Middle frontal gyrus (tissue), 1 donor: ENCODE results near the gene SH2D7.

Source experiments
- DNase-seq: peaks from one replicate; pipeline ENCODE4 v3.0.0-alpha.2; 2015; ENCODE audit warnings: low spot score; ENCODE audit errors: extremely low spot score

Gene SH2D7

GRCh38 chr15:78077871-78078210 lies 14.5 kb upstream of the SH2D7 start:
- DNase-seq: no peak

GRCh38 chr15:78079298-78080087 lies 12.9 kb upstream of the SH2D7 start:
- DNase-seq: no peak

- DNase-seq: no peak
These were observed 12.3 kb upstream of the SH2D7 start for GRCh38 chr15:78080088-78080460.

- DNase-seq: no peak
These were observed 10.1 kb upstream of the SH2D7 start for GRCh38 chr15:78082106-78082742.

GRCh38 chr15:78082743-78083110 lies 9.6 kb upstream of the SH2D7 start:
- no peak for DNase-seq

GRCh38 chr15:78083186-78083585 lies 9.2 kb upstream of the SH2D7 start:
- DNase-seq: no peak

- DNase-seq: no peak
These were observed 8.5 kb upstream of the SH2D7 start for GRCh38 chr15:78083687-78084448.

GRCh38 chr15:78084449-78084750 lies 8.0 kb upstream of the SH2D7 start:
- DNase-seq: no peak

GRCh38 chr15:78085928-78086327 lies 6.4 kb upstream of the SH2D7 start:
- no peak for DNase-seq

GRCh38 chr15:78087951-78088772 lies 4.2 kb upstream of the SH2D7 start:
- no peak for DNase-seq

GRCh38 chr15:78088773-78089080 lies 3.6 kb upstream of the SH2D7 start:
- no peak for DNase-seq

- no peak for DNase-seq
These were observed 1.8 kb upstream of the SH2D7 start for GRCh38 chr15:78090422-78091063.

GRCh38 chr15:78093242-78094020 lies 1.1 kb downstream of the SH2D7 start:
- no peak for DNase-seq

GRCh38 chr15:78097667-78098066 lies 5.3 kb downstream of the SH2D7 start:
- no peak for DNase-seq

GRCh38 chr15:78098131-78098755 lies 5.9 kb downstream of the SH2D7 start:
- DNase-seq: no peak

- no peak for DNase-seq
These were observed 8.5 kb downstream of the SH2D7 start for GRCh38 chr15:78100886-78101285.

- DNase-seq: no peak
These were observed 9.2 kb downstream of the SH2D7 start for GRCh38 chr15:78101423-78102105.

- no peak for DNase-seq
These were observed 9.8 kb downstream of the SH2D7 start for GRCh38 chr15:78102211-78102610.

- no peak for DNase-seq
These were observed 10.4 kb downstream of the SH2D7 start for GRCh38 chr15:78102741-78103140.
